Testis (tissue), 2 donors: Measurements from ENCODE around the gene WBP2NL.

Experiments used
- POLR2A ChIP-seq: fragments of 450-650 bp; IDR thresholded peaks from one replicate; pipeline ENCODE4 v1.6.1; 2017; ENCODE audit warnings: antibody characterized with exemption, mild to moderate bottlenecking, moderate library complexity
- TF ChIP-seq, protein P1 (sequence below), 3 experiments: fragments of 450-650 bp in 2 of 3; fragments of 200-600 bp in 1 of 3; sonication (generic) in 1 of 3; IDR thresholded peaks; one replicate each; pipeline ENCODE4 v1.5.1; 2016 to 2019; ENCODE audit warnings: antibody characterized with exemption in 3 of 3, mild to moderate bottlenecking in 2 of 3, moderate library complexity in 1 of 3

DNA sequence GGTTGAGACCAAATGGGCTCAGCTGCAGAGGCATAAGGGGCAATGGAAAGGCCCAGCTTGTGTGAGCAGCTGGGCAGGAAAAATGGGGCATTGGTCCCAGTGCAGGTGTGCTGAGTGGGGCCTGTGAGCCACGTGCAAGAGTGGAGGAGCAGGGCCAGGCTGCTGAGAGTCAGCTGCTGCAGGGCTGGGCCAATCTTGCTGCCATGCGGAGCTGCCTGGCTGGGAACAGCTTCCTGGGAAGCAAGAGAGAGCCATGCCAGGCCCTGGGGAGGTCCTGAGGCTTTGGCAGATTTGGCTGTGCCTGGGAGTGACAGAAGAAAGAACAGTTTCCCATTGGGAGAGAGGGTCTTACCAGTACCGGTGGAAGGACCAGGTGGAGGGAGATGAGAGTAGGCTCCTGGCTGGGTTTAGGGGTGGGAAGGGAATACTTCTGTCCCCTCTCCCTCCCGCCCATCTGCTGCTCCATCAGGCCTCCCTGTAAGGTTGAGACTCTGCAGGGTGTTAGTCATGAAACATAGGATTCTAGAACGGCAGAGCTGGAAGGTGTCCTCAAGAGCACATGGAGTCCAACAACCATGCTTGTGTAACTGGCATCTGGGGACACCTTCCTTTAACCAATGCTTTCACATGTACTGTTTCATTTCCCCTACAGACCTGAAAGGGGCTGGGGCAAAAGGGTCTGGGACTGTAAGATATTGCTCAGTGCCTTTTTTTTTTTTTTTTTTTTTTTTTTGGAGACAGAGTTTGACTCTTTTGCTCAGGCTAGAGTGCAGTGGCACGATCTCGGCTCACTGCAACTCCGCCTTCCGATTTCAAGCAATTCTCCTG is 19.0 kb upstream of the WBP2NL start:
- TF ChIP-seq, protein P1, sequence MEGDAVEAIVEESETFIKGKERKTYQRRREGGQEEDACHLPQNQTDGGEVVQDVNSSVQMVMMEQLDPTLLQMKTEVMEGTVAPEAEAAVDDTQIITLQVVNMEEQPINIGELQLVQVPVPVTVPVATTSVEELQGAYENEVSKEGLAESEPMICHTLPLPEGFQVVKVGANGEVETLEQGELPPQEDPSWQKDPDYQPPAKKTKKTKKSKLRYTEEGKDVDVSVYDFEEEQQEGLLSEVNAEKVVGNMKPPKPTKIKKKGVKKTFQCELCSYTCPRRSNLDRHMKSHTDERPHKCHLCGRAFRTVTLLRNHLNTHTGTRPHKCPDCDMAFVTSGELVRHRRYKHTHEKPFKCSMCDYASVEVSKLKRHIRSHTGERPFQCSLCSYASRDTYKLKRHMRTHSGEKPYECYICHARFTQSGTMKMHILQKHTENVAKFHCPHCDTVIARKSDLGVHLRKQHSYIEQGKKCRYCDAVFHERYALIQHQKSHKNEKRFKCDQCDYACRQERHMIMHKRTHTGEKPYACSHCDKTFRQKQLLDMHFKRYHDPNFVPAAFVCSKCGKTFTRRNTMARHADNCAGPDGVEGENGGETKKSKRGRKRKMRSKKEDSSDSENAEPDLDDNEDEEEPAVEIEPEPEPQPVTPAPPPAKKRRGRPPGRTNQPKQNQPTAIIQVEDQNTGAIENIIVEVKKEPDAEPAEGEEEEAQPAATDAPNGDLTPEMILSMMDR (IDR thresholded peaks at IDR 0.05): no peak
- TF ChIP-seq POLR2A: no peak
